Measurements from ENCODE around the gene DMBT1. TPM values are rescaled to one million over a fixed set of nuclear protein-coding genes. Genes with fewer than 3 reads are reported as not detected.

The DMBT1 gene
- under 0.01 TPM in 2 replicates for total RNA-seq

DNA sequence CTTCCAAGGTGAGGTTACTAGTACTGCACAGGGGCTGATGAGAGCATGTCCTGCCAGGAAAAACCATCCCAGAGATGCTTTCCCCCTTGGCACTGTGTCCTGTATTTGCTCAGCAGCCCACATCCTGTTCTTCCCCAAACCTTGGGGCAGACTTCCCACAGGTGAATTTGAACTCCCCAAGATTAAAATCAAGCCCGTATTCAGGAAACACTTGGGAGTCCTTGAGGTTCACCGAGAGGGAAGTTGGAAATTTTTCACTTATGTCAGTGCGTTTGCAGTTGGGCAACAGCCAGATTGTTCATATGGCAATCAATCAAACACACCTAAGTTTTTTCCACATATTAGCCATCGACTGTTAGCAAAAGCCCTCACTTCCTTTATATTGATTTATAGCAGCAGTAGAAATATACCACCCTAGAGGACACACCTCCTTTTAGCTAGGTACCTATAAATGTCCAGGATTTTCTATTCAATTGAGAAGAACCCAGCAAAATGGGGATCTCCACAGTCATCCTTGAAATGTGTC, at the start of gene DMBT1:
DMBT1 (plus strand) TSS at position 476 of the 526 bp plus-strand sequence; CDS start at position 493, 17 bp downstream.

Other genes starting within 250 kb of the DMBT1 start
- 12.1 and 19.0 TPM in 2 replicates for gene PLEKHA1, start 186.0 kb upstream of the DMBT1 start, total RNA-seq
- gene ARMS2, start 106.1 kb upstream of the DMBT1 start, total RNA-seq, result not detected in 2 replicates
- 168 and 310 TPM in 2 replicates for gene HTRA1, start 99.2 kb upstream of the DMBT1 start, total RNA-seq
- not detected in 2 replicates for gene C10orf120, start 139.1 kb downstream of the DMBT1 start, total RNA-seq